ENCODE data around the gene TRIP10.
"Not testable (repeated sequence)": the region's sequence is repeated elsewhere in the genome, so short reads cannot be mapped to it uniquely, and the experiment has no call there.

The TRIP10 gene

DNA sequence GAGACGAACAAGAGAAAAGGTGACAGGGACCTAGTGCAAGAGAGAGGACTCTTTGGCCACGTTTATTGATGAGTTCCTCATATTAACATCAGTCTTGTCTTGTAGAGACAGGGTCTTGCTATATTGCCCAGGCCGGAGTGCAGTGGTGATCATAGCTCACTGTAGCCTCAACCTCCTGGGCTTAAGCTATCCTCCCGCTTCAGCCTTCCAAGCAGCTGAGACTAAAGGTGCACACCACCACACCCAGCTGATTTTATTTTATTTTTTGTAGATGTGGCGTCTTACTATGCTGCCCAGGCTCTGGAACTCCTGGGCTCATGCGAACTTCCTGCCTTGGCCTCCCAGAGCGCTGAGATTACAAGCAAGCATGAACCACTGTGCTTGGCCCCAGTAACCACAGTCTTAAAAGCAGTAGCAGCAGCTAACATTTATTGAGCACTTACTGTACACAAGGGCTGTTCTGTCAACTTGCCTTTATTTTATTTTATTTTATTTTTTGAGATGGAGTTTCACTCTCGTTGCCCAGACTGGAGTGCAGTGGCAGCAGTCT lies 28.8 kb downstream of the TRIP10 start:
- DNase-seq (ENCODE audit: low read depth, low spot score), result no peak

DNA sequence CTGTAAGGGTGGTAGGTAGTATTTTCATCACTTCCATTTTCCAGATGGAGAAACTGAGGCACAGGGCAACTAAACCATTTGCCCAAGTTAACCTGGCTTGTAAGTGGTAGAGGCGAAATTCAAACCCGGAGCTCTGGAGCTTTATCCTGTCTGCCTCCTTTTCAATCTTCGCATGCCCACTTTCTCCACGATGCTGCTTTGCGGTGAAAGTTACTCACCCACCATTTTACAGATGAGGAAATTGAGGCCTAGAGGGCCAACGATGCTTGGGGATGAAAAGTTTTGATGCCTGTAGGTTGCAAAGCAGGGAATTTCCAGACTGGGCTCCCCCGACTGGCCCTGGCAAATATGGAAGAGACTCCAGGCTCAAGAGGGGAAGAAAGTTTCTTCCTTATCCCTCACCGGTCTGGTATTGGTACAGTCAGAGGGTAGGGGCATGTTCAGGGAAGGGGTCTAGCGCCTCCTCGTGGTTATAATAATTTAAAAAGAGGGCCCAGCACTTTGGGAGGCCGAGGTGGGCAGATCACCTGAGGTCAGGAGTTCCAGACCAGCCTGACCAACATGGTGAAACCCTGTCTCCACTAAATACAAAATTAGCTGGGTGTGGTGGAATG lies 29.6 kb downstream of the TRIP10 start:
- peak; percentile 26 for DNase-seq (ENCODE audit: low read depth, low spot score)

DNA sequence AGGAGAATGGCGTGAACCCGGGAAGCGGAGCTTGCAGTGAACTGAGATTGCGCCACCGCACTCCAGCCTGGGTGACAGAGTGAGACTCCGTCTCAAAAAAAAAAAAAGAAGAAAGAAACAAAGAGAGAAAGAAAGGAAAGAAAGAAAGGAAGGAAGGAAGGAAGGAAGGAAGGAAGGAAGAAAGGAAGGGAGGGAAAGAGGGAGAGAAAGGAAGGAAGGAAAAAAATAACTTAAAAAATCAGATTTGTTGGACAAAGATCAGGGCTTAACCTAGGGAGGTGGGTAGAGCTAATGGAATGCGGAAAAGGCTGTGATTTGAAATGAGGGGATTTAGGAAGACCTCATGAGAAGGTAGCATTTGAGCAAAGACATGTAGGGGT lies 32.2 kb downstream of the TRIP10 start:
- DNase-seq (ENCODE audit: low read depth, low spot score), result not testable (repeated sequence)

DNA sequence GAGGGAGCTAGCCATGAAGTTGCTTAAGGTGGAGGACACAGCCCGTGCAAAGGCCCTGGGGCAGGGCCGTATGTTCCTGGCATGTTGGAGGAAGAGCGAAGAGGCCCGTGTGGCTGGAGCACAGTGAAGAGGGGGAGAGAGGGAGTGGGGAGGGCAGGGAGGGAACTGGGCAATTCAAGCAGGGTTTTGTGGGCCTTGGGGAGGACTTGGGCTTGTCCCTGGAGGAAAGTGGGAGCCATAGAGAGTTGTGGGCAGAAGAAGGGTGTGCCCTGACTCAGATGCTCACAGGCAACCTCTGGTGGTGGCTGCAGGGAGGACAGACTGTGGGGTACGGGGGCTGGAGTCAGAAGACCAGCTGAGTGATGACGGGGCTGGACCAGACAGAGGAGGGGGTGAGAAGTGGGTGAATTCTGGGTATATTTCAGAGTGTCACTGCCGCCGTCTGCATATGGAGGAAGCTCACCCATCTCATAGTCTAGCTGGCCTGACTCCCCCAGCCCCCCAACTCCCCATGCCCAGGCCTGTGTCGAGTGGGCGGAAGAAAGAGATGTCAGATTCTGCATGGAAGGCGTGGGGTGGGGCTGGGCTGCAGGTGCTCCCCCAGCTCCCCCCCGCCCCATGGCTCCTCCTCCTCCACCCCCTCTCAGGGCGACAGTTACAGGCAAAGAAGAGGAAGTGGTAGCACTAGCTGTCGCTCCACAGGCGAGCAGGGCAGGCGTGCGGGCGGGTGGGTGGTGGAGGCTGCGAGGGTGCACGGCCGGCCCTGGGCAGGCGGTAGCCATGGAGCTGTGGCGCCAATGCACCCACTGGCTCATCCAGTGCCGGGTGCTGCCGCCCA lies 32.8 kb downstream of the TRIP10 start, which contains the start of gene VAV1:
VAV1 (plus strand) TSS at position 681 of the 838 bp plus-strand sequence; CDS start at position 781, 100 bp downstream.
- no peak for DNase-seq (ENCODE audit: low read depth, low spot score)

DNA sequence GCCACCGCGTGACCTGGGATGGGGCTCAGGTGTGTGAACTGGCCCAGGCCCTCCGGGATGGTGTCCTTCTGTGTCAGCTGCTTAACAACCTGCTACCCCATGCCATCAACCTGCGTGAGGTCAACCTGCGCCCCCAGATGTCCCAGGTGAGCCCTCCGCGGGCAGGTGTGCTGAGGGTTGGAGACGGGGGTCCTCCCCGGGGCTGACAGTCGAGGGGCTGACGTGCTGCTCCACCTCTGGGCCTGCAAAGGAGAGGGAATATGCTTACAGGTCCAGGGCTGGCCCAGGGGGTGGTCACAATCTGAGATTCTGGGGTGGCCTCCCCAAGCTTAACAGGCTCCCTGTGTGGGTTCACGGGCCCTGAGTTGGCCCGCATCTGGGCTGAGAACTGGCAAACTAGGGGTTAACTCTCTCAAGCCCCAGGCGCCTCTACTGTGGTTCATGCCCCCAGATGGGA lies 33.4 kb downstream of the TRIP10 start:
- DNase-seq (ENCODE audit: low read depth, low spot score), result no peak

DNA sequence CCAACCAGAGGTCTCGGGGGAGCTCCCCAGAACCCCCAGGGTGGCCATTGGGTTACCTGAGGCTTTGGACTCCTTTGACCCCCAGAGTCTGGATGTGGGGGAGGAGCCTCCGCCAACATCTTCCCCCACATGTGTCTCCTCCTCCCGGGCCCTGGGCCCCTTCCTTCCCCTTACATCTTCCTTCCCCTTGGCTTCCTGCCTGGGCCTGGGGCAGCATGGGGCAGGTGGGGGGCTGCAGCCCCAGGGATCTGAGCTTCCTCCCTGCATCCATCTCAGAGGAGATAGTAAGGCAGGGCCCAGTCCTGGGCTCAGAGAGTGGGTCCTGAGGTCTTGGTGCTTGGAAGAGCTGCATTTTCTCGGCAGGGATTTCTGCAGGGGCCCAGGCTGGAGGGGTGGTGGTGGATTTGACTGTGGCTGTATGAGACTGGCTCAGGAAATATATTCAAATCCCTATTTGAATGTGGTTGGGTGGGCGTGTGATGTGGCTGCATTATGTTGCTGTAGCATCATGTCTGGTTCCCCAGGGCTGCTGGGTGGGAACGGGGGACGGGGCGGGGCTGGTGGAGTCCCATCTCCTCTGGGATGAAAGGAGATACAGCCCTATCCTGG lies 33.9 kb downstream of the TRIP10 start:
- DNase-seq (ENCODE audit: low read depth, low spot score), result no peak

DNA sequence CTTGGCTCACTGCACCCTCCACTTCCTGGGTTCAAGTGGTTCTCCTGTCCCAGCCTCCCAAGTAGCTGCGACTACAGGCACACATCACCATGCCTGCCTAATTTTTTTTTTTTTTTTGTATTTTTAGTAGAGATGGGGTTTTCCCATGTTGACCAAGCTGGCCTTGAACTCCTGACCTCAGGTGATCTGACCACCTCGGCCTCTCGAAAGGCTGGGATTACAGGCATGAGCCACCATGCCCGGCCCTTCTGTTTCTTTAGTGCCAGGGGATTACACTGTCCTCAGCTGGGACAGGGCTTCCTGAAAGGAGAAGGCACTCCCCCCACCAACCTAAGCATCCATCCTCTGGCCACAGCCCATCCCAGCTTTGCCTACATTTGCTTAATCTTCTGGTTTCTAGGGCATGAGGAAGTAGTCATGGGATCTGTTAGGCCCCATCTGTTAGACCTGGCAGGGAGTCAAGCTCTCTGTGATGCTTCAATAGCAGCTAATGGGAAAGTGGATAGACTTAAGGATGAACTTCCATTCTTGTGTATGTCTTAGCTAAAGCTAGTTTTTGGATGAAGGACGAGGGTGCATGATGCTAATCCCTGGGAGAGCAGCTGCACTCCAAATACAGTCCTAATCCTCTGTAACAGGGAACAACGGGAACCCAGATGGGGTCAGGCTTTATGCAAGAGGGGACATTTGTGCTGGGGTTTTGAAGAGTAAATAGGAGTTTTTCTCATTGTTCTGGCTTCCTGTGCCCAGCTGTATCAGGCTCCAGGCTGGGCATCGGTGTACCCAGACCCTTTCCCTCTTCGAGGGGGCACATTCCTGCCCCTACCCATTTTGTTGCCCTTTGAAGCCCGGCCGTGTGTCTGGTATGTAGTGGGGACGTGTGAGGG lies 35.6 kb downstream of the TRIP10 start:
- DNase-seq (ENCODE audit: low read depth, low spot score), result no peak

DNA sequence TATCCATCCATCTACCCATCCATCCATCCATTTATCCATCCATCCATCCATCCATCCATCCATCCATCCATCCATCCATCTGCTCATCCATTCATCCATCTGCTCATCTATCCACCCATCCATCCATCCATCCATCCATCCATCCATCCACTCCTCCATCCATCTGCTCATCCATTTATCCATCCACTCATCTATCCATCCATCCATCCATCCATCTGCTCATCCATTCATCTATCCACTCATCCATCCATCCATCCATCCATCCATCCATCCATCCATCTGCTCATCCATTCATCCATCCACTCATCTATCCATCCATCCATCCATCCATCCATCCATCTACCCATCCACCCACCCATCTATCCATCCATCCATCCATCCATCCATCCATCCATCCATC lies 36.6 kb downstream of the TRIP10 start:
- DNase-seq (ENCODE audit: low read depth, low spot score), result not testable (repeated sequence)

DNA sequence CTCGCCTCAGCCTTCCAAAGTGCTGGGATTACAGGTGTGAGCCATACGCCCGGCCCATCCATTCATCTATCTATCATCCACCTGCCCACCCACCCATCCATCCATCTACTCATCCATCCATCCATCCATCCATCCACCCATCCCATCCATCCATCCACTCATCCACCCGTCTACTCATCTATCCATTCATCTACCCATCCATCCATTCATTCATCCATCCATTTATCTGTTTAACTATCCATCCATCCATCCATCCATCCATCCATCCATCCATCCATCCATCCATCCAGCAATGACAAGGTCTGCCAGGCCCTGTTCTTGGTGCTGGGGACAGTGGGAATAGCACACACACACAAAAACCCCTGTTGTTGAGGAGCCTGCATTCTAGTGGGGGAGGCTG lies 37.5 kb downstream of the TRIP10 start:
- no peak for DNase-seq (ENCODE audit: low read depth, low spot score)

DNA sequence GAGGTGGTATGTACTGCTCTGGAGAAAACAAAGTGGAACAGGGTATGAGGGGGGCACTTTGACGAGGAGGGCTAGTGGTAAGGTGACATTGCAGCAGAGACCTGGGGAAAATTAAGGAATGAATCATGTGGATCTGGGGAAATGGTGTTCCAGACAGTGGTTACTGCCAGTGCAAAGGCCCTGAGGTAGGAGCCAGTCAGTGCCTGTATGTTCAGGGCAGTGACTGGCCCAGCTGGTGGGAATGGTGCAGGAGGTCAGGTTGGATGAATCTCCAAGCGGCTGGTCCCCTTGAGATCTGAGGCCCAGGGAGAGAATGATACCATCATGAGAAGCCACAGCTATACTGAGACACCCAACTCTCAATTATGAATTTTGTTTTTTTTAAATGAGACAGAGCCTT lies 38.0 kb downstream of the TRIP10 start:
- no peak for DNase-seq (ENCODE audit: low read depth, low spot score)

DNA sequence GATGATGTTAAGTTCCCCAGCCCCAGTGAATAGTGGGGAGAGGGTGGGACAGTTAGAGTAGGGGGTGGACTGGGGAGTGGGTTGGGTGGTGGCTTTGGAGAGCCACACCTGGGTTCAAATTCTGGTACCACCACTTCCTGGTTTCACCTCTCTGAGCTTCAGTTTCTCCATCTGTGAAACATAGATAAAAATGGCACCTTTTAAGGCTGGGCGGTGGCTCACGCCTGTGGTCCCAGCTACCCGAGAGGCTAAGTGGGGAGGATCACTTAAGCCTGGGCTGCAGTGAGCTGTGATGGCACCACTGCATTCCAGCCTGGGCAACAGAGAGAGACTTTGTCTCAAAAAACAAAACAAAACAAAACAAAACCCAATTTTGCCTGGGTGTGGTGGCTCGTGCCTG lies 38.9 kb downstream of the TRIP10 start:
- no peak for DNase-seq (ENCODE audit: low read depth, low spot score)

DNA sequence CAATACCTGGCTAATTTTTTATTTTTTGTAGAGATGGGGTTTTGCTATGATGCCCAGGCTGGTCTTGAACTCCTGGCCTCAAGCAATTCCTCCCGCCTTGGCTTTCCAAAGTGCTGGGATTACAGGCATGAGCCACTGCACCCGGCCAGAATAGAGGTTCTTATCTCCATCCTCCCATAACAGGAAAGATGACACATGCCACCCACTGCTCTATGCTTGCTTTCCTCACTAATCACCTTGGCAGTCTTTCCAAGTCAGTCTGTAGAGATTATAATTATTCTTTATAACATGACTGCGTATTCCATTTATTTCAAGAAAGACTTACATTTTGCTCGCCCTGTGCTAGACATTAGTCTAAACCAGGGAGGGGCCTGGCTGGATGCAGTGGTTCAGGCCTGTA lies 39.7 kb downstream of the TRIP10 start:
- no peak for DNase-seq (ENCODE audit: low read depth, low spot score)

DNA sequence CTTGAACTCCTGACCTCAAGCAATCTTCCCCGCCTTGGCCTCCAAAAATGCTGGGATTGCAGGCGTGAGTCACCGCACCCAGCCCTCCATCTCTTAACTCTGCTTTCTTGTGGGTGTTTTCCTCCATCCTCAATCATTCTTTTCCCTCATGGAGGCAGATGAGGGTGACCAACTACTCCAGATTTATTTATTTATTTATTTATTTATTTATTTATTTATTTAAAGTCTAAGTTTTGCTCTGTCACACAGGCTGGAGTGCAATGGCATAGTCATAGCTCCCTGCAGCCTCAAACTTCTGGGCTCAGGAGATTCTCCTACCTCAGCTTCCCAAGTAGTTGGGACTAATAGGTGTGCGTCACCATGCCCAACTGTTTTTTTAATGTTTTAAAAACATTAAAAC lies 47.9 kb downstream of the TRIP10 start:
- no peak for DNase-seq (ENCODE audit: low read depth, low spot score)

DNA sequence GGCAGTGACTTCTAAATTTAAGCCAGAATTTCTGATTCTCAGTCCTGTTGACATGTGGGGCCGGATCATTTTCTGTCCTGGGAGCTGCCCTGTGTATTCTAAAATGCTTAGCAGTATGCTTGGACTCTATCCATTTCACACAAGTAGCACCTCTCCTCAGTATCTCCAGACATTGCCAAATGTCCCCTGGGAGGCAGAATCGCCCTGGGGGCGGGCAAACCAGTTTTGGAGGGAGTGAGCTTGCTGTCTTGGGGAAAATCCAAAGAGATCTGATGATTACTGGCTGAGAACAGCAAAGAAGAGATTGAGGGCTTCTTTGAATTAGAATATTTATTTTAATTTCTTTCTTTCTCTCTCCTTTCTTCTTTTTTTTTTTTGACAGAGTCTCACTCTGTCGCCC lies 49.4 kb downstream of the TRIP10 start:
- DNase-seq (ENCODE audit: low read depth, low spot score), result no peak

DNA sequence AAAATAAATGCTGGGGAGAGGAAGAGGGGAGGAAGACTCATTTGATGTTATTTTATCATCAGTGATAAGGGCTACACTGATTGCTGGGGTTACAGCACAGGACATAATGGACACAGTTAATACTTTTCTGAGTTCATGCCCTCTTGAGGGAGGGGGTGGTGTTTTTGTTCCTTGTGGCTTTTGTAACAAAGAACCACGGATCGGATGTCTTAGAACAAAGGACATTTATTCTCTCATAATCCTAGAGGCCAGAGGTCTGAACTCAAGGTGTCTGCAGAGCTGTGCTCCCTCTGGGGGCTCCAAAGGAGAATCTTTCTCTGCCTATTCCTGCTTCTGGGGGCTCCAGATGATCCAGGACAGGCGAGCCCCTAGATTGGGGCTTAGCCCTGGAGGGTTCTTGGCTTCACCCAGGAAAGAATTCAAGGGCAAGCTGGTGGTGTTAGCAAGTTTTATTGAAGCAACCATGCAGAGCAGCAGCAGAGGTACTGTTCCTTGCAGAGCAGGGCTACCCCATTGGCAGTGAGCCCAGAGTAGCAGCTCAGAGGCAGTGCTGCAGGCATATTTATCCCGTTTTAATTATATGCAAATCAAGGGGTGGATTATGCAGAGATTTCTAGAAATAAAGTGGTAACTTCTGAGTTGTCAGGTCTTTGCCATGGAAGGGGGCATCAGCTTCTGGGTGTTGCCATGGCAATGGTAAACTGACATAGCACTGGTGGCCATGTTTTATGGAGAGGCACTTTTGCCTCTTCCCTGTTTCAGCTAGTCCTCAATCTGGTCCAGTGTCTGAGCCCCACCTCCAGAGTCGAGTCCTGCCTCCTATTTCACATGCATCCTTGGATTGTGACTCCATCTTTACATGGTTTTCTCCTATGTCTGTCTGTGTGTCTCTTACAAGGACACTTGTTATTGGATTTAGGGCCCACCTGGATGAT lies 51.0 kb downstream of the TRIP10 start:
- DNase-seq (ENCODE audit: low read depth, low spot score), result no peak

DNA sequence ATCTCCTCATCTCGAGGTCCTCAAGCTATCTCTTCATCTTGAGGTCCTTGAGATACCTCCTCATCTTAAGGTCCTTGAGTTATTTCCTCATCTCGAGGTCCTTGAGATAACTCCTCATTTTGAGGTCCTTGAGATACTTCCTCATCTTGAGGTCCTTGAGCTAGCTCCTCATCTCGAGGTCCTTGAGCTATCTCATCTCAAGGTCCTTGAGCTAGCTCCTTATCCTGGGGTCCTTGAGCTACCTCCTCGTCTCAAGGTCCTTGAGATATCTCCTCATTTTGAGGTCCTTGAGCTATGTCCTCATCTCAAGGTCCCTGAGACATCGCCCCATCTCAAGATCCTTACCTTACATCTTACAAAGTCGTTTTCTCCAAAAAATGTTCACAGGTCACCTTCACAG lies 51.8 kb downstream of the TRIP10 start:
- no peak for DNase-seq (ENCODE audit: low read depth, low spot score)

DNA sequence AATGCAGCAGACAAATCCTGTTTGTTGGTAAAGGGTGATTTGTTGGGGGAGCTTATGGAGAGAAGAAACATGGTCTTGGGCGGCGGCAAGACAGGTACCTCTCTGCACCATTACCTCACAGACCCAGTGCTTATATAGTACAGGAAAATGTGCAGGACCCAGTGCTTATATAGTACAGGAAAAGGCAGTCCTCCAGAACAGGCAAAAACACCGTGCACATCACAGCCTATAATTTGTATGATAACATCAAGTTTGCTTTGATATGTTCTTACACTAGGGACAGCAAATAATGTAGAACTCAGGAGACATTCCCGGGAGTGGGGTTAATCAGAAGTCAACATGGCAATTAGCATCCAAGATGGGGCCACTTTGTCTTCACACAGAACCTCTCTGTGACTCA lies 53.9 kb downstream of the TRIP10 start:
- no peak for DNase-seq (ENCODE audit: low read depth, low spot score)

DNA sequence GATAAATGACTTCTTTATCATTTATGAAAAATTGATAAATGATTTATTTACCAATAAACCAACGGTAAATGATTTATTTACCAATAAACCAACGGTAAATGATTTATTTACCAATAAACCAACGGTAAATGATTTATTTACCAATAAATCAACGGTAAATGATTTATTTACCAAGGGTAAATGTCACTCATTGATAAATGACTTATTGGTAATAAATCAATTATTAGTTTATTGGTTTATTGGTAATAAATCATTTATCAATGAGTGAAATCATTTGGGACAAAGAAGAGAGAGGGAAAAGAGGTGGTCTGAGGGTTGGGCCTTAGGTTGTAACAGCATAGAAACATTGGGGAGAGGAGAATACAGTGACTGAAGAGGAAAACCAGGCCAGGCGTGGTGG lies 54.5 kb downstream of the TRIP10 start:
- no peak for DNase-seq (ENCODE audit: low read depth, low spot score)

DNA sequence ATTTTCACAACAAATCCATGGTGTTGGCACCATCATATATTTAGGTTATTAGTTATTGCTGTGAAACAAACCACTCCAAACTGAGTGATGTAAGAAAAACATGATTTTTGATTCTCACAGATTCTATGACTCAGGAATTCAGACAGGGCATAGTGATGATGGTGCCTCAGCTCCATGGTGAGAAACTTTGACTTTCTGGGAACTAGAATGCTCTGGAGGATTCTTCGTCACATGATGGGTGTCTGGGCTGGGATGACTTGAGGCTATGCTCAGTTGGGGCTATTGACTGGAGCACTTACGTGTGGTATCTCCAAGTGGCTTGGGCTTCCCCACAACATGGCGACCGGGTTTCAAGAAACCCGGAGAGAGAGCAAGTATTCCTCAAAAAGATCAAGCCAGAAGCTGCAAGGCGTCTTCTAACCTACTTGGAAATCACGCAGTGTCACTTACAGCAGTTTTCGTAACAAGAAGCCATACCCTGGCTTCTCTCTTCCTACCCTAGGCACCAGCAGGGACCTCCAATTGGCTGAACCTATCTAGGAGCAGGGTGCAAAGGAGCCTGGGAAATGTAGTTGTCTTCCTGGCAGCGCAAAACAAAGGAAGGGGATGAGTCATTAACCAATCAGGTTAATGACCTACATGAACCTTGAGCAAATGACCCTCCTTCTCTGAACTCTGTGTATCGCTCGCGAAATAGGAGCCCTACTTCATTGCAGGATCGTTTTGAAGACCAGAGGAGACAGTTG lies 55.4 kb downstream of the TRIP10 start:
- no peak for DNase-seq (ENCODE audit: low read depth, low spot score)

DNA sequence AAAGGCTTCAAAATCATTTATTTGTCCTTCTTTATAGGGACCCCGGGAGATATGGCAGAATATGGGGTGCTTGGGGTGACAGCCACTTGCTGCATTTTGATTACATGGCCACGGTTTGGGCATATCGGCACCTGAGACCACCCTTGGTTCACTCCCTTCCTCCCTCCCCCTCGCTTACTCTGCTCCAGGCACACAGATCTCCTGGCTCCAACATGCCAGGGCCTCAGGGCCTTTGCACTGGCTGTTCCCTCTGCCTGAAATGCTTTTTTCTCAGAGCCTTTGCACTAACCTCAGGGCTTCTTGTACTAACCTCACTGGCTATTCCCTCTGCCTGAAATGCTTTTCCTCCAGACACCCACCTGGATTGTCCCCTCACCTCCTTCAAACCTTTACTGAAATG lies 56.8 kb downstream of the TRIP10 start:
- no peak for DNase-seq (ENCODE audit: low read depth, low spot score)
